ENCODE results near the gene ALG11.

DNA sequence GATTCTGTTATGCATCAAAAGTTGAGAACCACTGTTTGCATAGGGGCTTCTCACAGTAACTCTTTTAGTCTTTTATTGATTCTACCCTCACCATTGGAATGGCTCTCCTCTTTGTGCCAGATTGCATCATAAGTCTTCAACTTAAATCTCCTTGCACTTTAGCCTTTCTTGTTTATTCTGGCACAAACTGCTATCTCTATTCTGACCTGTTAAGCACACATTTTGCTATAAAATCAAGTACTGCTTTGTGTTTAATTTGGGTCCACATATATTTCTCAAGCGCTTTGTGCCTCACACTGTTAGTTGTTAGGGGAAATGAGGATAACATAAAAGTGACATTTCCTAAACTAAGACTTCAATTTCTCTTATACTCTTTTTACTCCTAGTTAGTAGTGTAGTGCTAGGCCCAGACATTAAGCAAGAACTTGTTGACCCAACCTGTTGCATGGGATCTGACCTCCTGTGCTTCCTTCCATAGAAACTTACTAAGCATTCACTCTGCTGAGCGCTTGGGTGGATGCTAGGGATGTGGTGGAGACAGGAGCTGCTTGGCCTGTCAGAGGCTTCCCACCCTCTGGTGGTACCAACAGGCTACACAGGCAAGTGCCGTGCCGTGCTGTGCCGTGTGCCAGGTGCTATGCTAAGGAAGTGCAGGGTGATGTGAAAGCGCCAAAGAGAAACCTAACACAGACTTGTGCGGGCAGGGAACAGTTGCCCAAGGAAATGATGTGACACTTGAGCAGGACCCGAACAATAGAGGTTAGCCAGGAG lies 13.5 kb downstream of the ALG11 start:
- no peak for TF ChIP-seq CTCF (IDR thresholded peaks at IDR 0.05; ENCODE audit: insufficient read depth, low read depth, low read length)
- no peak for TF ChIP-seq EZH2 (IDR thresholded peaks at IDR 0.05; ENCODE audit: insufficient read depth, low read length)
